NCI-H187 treated with DMSO at 0.1 percent for 48 hours (cell line): ENCODE results near the gene SOD1.
"Not testable (repeated sequence)": the region's sequence is repeated elsewhere in the genome, so short reads cannot be mapped to it uniquely, and the experiment has no call there.

ENCODE experiments used
- DNase-seq: peaks from one replicate; lab custom pipeline; 2025; lab: John Stamatoyannopoulos, UW

The SOD1 gene

DNA sequence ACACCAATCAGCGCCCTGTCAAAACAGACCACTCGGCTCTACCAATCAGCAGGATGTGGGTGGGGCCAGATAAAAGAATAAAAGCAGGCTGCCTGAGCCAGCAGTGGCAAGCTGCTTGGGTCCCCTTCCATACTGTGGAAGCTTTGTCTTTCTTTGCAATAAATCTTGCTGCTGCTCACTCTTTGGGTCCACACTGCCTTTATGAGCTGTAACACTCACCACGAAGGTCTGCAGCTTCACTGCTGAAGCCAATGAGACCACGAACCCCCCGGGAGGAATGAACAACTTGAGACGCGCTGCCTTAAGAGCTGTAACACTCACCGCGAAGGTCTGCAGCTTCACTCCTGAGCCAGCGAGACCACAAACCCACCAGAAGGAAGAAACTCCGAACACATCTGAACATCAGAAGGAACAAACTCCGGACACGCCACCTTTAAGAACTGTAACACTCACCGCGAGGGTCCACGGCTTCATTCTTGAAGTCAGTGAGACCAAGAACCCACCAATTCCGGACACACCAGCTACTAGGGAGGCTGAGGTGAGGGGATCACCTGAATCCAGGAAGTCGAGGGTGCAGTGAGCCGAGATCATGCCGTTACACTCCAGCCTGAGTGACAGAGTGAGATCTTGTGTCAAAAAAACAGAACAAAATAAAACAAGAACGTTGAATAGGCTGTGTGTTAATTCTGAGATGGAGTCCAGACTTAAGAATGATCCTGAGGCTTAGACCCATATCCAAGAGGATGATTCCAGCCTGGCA lies 4.5 kb upstream of the SOD1 start:
- DNase-seq, result not testable (repeated sequence)

GRCh38 chr21:31656199-31657095 lies 3.0 kb upstream of the SOD1 start:
- no peak for DNase-seq

DNA sequence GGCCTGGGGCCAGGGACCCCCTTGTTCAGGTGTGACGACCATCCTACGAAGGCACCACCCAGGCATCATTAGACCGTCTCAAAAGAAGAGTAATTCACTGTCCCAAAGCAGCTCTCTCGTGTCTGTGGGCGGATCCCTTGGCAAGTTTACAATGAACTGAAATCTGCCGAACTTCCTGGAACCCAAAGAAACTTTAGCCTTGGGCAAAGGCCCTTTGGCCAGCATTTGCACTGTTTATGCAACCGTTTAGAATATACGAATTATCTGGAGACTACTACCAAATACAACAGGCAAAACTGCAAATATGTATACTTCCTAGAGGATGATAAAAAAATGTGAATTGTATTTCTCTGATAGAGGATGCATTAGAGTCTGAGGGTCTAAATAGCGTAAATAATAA lies 1.4 kb upstream of the SOD1 start:
- DNase-seq, result no peak

- no peak for DNase-seq
These were observed 282 bp upstream of the SOD1 start for GRCh38 chr21:31659286-31659535.

- DNase-seq, result no peak
These were observed 719 bp downstream of the SOD1 start for GRCh38 chr21:31660259-31660565.

- DNase-seq, result no peak
These were observed 1.1 kb downstream of the SOD1 start for GRCh38 chr21:31660591-31660990.

DNA sequence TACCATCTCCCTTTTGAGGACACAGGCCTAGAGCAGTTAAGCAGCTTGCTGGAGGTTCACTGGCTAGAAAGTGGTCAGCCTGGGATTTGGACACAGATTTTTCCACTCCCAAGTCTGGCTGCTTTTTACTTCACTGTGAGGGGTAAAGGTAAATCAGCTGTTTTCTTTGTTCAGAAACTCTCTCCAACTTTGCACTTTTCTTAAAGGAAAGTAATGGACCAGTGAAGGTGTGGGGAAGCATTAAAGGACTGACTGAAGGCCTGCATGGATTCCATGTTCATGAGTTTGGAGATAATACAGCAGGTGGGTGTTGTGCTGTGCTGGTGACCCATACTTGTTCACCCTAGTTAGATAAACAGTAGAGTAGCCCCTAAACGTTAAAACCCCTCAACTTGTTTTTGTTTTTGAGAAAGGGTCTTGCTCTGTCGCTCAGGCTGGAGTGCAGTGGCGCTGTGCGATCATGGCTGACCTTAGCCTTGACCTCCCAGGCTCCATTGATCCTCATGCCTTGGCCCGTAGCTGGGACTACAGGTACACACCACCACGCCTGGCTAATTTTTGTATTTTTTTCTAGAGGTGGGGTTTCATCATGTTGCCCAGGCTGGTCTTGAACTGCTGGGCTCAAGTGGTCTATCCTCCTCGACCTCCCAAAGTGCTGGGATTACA lies 4.2 kb downstream of the SOD1 start:
- DNase-seq, result no peak

DNA sequence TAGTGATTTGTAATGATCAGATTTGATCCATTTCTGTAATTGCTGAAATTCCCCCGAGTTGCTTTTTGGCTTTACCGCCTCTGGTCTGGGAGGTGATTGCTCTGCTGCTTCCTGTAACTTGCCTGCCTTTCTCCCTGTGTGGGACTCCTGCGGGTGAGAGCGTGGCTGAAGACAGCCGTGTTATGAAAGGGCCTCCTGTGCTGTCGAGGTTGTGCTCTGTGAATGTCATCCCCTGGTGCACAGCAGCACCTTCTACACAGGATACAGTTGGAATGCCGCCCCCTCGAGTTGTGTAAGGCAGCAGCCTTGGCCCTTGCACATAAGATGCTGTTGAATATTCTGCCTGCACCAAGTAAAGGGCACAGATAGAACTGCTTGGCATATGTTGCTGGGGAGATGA lies 5.9 kb downstream of the SOD1 start:
- DNase-seq, result no peak

DNA sequence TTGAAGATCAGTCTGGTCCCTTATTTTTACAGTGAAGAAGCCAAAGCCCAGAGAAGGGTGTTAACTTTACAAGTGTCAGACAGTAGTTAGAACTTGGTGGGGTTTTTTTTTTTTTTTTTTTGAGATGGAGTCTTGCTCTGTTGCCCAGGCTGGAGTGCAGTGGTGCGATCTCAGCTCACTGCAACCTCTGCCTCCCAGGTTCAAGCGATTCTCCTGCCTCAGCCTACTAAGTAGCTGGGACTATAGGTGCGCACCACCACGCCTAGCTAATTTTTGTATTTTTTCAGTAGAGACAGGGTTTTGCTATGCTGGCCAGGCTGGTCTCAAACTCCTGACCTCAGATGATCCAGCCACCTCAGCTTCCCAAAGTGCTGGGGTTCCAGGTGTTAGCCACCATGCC lies 6.4 kb downstream of the SOD1 start:
- not testable (repeated sequence) for DNase-seq

DNA sequence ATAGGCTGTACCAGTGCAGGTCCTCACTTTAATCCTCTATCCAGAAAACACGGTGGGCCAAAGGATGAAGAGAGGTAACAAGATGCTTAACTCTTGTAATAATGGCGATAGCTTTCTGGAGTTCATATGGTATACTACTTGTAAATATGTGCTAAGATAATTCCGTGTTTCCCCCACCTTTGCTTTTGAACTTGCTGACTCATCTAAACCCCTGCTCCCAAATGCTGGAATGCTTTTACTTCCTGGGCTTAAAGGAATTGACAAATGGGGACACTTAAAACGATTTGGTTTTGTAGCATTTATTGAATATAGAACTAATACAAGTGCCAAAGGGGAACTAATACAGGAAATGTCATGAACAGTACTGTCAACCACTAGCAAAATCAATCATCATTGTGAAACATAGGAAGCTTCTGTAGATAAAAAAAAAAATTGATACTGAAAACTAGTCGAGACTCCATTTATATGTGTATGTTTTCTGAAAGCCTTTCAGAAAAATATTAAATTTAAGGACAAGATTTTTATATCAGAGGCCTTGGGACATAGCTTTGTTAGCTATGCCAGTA lies 7.0 kb downstream of the SOD1 start:
- no peak for DNase-seq

- DNase-seq, result no peak
These were observed 7.6 kb downstream of the SOD1 start for GRCh38 chr21:31667132-31667531.

DNA sequence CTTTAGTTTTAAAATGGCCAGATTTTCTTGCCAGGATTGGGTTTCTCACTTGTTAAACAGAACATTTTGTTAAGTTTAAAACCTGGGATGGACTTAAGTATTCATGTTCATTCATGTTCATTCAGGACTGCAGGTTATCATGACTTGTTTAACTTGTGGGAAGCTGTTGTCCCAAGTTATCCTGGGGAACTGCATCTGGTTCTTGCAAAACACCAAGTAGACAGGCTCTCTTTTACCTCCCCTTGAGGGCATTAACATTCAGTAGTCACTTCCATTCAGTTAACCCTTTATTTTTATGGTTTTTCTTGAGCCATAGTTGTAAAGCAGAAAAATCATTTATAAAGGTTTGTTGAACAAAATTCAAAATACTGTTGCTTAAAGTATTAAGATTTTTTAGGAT lies 8.1 kb downstream of the SOD1 start:
- DNase-seq, result no peak

DNA sequence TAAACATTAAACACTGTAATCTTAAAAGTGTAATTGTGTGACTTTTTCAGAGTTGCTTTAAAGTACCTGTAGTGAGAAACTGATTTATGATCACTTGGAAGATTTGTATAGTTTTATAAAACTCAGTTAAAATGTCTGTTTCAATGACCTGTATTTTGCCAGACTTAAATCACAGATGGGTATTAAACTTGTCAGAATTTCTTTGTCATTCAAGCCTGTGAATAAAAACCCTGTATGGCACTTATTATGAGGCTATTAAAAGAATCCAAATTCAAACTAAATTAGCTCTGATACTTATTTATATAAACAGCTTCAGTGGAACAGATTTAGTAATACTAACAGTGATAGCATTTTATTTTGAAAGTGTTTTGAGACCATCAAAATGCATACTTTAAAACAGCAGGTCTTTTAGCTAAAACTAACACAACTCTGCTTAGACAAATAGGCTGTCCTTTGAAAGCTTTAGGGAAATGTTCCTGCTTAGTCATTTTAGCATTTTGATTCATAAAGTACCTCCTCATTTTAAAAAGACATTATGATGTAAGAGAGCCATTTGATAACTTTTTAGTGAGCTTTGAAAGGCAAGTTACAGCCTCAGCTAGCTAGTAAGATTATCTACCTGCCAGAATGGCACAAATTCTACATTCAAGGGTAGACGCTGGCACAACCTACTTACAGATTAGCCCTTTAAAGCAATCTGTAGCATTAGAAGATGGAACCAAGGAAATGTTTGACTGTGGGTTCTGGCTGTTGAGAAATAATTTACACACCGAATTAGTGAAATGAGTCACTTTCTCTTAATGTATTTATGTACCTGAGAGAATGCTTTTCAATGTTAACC lies 9.4 kb downstream of the SOD1 start:
- DNase-seq, result no peak

- no peak for DNase-seq
These were observed 10.6 kb downstream of the SOD1 start for GRCh38 chr21:31670070-31670469.

DNA sequence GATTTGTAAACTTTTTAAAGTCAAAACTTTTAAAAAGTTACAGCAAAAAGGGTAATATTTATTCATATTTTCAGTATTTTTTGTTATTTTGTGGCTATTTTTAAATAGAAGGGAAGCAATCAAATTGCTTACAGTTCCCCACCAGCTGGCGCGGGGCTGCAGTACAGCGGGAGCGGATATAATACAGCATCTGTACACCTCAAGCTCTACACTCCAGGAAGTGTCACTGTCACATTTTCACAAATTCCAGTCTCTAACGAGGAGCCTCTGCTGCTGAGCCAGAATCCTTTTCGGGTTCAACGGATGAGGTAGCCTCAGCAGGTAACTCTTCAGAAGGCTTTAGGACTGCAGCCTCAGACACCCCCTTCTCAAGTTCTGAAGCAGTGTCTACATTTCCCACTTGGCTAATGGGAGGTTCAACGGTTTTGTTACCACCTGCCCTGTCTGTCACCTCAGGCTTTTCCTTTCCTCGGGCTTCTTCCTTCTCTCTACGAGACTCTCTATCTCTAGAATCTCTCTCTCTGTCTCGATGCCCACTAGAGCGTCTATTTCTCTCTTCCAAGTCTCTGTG lies 11.7 kb downstream of the SOD1 start:
- DNase-seq, result no peak

DNA sequence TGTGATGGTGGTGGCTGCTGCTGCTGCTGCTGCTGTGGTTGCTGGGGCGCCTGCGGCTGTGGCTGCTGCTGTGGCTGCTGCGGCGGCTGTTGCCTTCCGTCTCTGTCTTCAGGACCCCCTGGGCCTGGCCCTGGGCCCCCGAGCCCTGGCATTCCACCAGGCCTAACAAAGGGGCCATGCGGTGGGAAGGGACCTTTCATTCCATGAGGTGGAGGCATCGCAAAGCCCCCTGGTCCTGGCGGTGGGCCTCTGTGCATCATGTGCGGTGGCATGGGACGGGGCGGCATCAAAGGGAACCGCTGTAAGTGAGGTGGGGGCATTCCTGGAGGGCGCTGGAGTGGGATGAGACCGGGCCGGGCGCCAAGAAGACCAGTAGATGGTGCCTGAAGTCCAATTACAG lies 12.4 kb downstream of the SOD1 start:
- no peak for DNase-seq

DNA sequence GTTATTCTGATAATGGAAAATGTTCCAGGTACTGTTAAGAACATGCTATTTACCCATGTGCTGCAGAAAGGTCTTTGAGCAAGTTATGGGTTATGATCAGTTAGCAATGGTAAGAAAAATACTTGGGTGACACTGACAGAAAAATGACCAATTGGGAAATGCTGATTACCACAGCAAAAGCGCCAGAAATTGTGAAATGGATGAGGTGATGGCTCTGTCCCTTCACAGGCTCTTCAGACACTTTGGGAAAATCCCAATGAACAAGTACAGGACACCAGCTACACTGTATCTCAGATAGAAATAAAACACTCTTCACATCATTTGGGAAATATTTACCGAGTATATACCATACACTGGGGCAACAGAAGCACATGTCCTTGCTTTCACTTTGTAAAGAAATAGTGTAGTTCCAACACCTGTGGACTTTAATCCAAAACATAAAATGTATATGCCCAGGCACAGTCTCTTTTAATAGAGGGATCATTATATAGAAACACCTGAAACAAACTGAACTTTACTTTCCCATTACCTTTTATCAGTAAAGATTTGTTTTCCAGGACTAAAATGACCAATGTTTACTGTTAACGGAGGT lies 13.9 kb downstream of the SOD1 start:
- DNase-seq, result no peak

GRCh38 chr21:31675318-31675717 lies 15.8 kb downstream of the SOD1 start:
- no peak for DNase-seq

DNA sequence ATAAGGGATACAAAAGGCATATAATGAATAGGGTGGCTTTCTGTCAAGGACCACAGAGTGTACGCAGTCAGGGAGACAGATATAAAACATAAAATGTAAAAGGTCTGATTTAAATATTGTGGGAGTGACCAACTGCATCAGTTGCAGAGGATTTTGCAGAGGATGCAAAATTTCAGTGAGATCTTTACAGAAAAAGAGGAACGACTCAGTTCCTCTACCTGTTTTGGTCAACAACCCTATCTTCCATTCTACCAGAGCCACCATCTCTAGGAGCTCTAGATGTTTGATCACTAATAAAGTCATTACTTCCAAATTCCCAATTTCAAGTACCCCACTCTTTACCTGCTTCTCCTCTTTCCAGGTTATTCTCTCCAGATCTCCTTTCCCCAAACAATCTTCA lies 16.5 kb downstream of the SOD1 start:
- DNase-seq, result no peak

DNA sequence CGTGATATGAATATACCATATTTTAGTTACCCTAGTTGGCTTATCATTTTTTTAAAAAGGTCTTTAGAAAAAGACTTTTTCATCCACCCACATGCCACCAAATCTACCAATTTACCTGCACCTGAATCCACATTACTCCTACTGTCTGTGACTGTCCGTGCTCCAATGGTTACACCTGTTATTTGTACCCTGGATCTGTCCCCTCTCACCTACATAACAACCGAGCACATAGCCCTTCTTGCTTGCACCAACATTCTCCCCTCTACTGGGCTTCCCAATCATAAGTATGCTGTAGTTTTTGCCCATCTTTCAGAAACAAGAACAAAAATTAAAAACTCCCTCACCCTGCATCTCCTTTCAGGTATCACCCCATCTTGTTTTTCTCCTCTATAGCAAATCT lies 17.6 kb downstream of the SOD1 start:
- no peak for DNase-seq

- no peak for DNase-seq
These were observed 19.0 kb downstream of the SOD1 start for GRCh38 chr21:31678478-31678877.
